GM21825 (cell line): ENCODE data around the gene RNF208.
A peak's percentile ranks its signal among the peaks of the same experiment; 100 is the strongest.
"Not testable (repeated sequence)": the region's sequence is repeated elsewhere in the genome, so short reads cannot be mapped to it uniquely, and the experiment has no call there.

Source experiments
- ATAC-seq: cut with Tn5 transposase; IDR thresholded peaks from one replicate; pipeline ENCODE4 v1.9.1; 2021; ENCODE audit warnings: mild to moderate bottlenecking, moderate library complexity; ENCODE audit not compliant: unreplicated experiment

Gene RNF208, protein sequence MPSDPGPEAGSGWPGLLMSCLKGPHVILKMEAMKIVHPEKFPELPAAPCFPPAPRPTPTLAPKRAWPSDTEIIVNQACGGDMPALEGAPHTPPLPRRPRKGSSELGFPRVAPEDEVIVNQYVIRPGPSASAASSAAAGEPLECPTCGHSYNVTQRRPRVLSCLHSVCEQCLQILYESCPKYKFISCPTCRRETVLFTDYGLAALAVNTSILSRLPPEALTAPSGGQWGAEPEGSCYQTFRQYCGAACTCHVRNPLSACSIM

DNA sequence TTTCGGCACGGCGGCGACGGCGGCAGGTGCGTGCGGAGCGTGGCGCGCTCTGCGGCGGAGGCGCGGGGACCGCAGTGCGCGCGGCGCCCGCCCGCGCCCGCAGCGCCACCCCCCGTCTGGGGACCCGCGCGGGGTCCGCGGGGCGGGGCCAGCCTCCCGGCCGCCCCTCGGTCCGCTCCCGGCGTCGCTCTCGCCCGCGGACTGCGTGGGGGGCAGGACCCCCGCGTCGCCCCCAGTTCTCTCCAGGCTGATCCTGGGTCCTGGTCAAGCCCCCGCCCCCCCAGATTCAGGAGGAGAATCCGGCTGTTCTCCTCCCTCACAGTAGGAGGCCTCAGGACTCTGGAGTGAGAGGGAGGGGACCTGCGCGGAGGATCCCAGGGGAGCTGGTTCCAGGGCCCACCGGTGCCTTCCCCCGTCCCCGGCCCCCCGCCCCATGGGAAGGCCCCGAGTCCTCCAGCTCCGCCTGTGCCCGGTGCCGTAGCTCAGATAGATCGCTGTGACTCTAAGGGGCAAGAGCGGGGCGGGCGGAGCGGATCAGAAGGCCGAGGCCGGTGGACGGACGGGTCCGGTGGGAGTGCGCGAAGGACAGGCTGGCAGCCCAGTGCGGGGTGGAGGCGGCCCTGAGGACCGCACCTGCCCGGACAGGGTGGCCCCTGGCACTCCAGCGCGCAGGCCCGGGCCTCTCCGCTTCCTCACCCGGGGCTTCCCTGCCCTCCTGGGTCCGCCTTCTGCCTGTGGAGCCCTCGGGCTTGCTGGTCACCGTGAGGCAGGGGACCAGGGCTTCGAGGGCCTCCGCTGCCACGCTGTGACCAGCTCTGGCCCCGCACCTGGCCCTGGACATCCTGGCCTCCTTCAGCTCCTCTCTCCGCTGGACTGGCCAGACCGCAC, at the start of gene RNF208:
Gene RNF208 (minus strand): TSS at position 51 of the 888 bp plus-strand sequence. CDS start 1,028 bp downstream, outside the sequence.
- no peak for ATAC-seq

DNA sequence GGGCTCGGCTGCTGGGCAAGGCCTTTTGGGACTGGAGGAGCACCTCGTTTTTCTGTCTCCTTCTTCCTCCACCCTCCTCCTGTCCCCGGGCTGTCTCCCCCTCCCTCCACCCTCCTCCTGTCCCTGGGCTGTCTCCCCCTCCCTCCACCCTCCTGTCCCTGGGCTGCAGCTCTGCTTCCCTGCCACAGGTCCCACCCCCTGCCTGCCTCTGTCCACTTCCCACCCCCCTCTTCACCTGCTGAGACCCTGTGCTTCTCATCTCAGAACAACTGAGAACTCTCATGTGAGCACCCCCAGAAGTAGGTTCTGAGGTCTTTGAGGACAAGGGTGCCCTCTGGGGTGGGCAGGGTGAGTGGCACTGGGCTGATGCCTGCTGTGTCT, 49.6 kb upstream of the RNF208 start:
- no peak for ATAC-seq

GRCh38 chr9:137270929-137271695, 49.1 kb upstream of the RNF208 start:
- ATAC-seq = no peak

DNA sequence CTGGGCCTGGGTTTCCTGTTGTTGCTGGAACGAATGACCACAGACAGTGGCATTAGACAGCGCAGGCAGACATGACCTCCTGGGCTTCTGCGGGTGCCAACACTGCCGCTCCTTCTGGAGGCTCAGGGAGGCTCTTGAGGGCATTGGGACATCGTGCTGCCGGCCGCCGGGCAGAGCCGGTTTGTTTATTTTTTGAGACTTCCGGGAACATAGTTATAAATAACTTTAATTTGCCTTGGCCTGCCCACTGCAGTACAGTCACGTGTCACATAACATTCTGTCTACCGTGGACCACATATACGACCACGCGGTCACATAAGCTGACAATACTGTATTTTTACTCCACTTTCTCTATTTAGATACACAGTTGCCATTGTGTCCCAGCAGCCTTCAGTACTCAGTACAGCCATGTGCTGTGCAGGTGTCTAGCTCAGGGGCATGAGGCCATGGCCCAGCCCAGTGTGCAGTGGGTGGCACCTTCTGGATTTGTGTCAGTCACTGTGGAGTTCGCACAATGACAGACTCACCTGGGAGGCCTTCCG, 47.3 kb upstream of the RNF208 start:
- ATAC-seq = no peak

- ATAC-seq = no peak
Observed at GRCh38 chr9:137268538-137269201, 46.6 kb upstream of the RNF208 start.

DNA sequence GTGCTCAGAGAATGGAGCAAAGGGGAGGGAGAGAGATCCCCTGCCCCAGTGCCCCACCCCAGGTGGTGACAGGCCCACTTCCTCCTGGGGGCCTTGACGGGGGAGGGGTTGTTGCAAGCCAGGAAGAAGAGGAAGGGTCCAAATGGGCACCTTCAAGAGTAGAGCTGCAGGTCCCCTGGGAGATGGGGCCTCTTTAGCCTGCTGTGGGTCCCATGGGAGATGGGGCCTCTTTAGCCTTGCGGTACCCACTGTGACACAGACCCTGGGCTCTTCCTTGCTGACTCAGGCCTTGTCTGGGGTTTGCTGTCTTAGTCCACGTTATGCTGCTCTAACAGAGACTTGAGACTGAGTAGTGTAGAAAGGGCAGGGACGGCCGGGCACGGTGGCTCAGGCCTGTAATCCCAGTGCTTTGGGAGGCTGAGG, 45.9 kb upstream of the RNF208 start:
- no peak for ATAC-seq

DNA sequence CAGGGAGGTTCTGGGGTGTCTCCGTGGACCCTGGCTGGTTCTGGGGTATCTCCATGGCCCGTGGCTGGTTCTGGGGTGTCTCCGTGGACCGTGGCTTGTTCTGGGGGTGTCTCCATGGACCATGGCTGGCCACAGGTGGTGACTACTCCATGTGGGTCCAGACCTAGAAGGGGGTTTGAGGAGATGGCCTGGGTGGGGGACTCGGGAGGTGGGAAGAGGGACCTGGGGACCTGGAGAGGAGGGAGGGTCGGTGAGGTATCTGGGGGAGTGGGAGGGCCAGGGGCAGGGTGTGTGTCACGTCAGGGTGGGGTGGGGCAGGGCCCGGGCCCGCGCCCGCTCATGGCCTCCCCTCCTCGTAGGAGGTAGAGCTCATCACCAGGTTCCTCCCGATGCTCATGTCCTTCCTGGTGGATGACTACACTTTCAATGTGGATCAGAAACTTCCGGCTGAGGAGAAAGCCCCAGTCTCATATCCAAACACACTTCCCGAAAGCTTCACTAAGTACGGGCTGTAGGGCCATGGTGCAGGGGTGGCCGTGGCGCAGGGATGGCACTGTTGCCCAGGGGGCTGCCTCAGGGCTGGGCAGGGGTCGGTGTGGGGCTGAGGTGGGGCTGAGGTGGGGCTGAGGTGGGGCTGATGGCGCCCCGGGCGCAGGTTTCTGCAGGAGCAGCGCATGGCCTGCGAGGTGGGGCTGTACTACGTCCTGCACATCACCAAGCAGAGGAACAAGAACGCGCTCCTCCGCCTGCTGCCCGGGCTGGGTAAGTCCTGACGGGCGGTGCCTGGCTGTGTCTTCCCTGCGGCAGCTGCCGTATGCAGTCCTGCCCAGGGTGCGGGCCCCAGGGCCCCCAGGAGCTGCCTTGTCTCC, 44.8 kb upstream of the RNF208 start:
- ATAC-seq = no peak

DNA sequence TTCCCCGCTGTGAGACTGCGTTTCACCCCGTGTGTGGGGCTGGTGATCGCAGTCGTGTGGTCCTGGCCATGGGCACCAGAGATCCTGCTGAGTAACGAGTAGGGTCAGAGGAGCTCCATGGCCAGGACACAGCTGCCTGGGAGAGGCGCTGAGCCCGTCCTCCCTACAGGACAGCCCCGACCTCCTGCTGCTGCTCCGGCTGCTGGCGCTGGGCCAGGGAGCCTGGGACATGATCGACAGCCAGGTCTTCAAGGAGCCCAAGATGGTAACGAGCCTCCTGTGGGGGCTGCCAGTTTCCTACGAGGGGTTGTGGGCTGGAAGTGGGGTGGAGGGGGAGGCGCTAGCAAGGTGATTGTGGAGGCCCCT, 44.1 kb upstream of the RNF208 start:
- no peak for ATAC-seq

GRCh38 chr9:137265496-137266161, 43.6 kb upstream of the RNF208 start:
- no peak for ATAC-seq

DNA sequence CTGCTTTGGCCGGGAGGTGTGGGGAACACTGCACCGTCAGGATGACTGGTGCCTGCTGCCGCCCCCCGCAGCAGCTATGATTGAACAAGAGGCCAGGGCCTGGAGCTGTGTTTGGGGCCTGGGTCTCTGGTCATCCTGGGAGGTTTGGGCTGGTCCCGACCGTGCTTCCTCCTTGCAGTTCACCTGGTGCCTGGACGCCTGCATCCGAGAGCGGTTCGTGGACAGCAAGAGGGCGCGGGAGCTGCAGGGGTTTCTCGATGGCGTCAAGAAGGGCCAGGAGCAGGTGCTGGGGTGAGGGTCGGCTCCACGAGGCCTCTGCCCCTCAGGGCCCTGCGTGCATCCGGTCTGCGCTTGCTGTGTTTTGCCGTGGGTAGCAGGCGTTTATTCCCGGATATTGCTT, 42.0 kb upstream of the RNF208 start:
- no peak for ATAC-seq

DNA sequence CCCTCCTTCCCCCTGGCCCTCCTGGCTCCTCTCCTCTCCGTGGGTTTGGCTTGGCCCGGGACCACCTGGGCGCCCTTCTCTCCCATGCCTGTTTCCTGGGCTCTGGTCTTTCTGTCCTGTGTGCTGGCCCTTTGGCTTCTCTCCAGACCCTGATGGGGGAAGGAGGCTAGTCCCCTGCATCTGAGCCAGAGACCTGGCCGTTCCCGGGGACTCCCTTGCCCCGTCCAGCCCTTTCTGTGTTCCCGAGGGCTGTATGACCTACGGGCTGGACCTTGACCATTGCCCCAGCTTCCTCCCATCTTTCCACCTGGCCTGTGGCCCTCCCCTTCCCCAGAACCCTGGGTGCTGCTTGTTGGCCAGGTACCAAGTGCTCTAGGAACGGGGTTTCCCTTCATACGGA, 41.5 kb upstream of the RNF208 start:
- ATAC-seq = no peak

- no peak for ATAC-seq
Observed at GRCh38 chr9:137262909-137263285, 40.9 kb upstream of the RNF208 start.

GRCh38 chr9:137262173-137262908, 40.3 kb upstream of the RNF208 start:
- ATAC-seq = not testable (repeated sequence)

DNA sequence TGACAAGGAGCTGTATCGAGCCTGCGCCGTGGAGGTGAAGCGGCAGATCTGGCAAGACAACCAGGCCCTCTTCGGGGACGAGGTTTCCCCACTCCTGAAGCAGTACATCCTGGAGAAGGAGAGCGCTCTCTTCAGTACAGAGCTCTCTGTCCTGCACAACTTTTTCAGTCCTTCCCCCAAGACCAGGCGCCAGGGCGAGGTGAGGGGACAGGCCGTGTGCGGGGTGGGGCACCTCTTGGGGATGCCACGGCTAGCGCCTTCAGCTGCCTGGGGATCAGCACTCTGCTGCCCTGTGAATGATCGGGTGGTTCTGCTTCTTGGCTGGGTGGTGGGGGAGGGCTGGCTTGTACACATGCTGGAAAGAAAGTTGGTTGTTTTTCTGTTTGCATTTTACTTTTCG, 34.8 kb upstream of the RNF208 start:
- no peak for ATAC-seq

DNA sequence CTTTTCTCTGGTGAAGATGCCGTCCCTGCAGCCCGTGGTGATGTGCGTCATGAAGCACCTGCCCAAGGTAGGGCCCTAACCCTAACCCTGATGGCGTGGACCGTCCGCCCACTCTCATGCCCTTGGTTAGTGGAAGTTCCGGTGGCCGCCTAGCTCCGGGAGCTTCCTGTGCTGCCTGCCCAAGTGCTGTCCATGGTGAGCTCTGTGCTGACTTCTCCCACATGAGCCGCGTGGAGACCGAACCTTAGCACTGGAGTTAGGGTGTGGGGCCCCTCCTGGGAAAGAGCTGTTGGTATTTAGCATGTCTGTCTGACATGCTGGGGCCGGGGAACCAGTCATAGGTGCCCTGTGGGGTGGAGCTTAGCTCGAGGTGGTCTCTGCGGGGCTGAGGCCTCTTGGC, 34.3 kb upstream of the RNF208 start:
- no peak for ATAC-seq

- ATAC-seq = no peak
Observed at GRCh38 chr9:137255448-137256114, 33.5 kb upstream of the RNF208 start.

- ATAC-seq = peak; percentile 59
Observed at GRCh38 chr9:137254624-137255447, 32.8 kb upstream of the RNF208 start, which contains the start of gene NELFB. Gene NELFB (plus strand): TSS chr9:137255327.
